CD4-positive, alpha-beta memory T cell (primary cell): Measurements from ENCODE around the gene LHX1. TPM values are rescaled to one million over a fixed set of nuclear protein-coding genes. Genes with fewer than 3 reads are reported as not detected.

ENCODE experiments used
- CTCF ChIA-PET: fragments of 350-600 bp; sonication (Branson Sonifier 250); formaldehyde crosslinking; loops from one replicate; lab custom pipeline; 2021; ENCODE audit warnings: inconsistent platforms; ENCODE audit not compliant: partially characterized antibody; lab: Charles Lee
- POLR2A ChIA-PET: fragments of 350-600 bp; sonication (Branson Sonifier 250); formaldehyde crosslinking; loops from one replicate; lab custom pipeline; 2021; ENCODE audit not compliant: partially characterized antibody; lab: Charles Lee
- DNase-seq, 5 donors: peaks; one replicate each; pipeline versions ENCODE4 v3.0.0 to v3.0.0-alpha.2; 2020 to 2022; ENCODE audit warnings: mixed read lengths in 1 of 5
- H3K27ac ChIP-seq: one replicate; pipeline ENCODE4 v1.7.0; 2013; ENCODE audit warnings: low read depth, low read length
- H3K27me3 ChIP-seq: 2 replicates; pipeline ENCODE4 v1.7.0; 2013; ENCODE audit warnings: mild to moderate bottlenecking, low read length, moderate library complexity; ENCODE audit not compliant: insufficient read depth
- H3K36me3 ChIP-seq: 2 replicates; pipeline ENCODE4 v1.7.0; 2013; ENCODE audit warnings: mild to moderate bottlenecking, low read length, moderate library complexity; ENCODE audit not compliant: insufficient read depth
- H3K4me1 ChIP-seq: 2 replicates; pipeline ENCODE4 v1.7.0; 2013; ENCODE audit warnings: mild to moderate bottlenecking, low read length, moderate library complexity; ENCODE audit not compliant: insufficient read depth
- H3K4me3 ChIP-seq, 2 donors: one replicate each; pipeline ENCODE4 v1.7.0; 2013; ENCODE audit warnings: low read length in 2 of 2, mild to moderate bottlenecking in 1 of 2
- H3K9me3 ChIP-seq, 2 donors: one replicate each; pipeline ENCODE4 v1.7.0; 2013; ENCODE audit warnings: low read length in 2 of 2, control low read depth in 1 of 2; ENCODE audit not compliant: control insufficient read depth in 1 of 2
- H3K27ac Mint-ChIP-seq, 7 donors: one replicate each; pipeline ENCODE4 v1.8.0; 2020 to 2021; ENCODE audit warnings: mixed read lengths in 7 of 7, mild to moderate bottlenecking in 6 of 7, inconsistent platforms in 3 of 7, moderate library complexity in 3 of 7
- H3K27me3 Mint-ChIP-seq, 2 donors: one replicate each; pipeline ENCODE4 v1.8.0; 2020 to 2021; ENCODE audit warnings: mixed read lengths in 2 of 2
- H3K36me3 Mint-ChIP-seq, 2 donors: one replicate each; pipeline ENCODE4 v1.8.0; 2020 to 2021; ENCODE audit warnings: mixed read lengths in 2 of 2, inconsistent platforms in 1 of 2, mild to moderate bottlenecking in 1 of 2
- H3K4me1 Mint-ChIP-seq, 4 donors: one replicate each; pipeline ENCODE4 v1.8.0; 2020 to 2021; ENCODE audit warnings: mixed read lengths in 4 of 4, mild to moderate bottlenecking in 1 of 4
- H3K4me3 Mint-ChIP-seq, 8 donors: one replicate each; pipeline ENCODE4 v1.8.0; 2020 to 2021; ENCODE audit warnings: mixed read lengths in 8 of 8, mild to moderate bottlenecking in 7 of 8, moderate library complexity in 6 of 8, inconsistent platforms in 3 of 8
- H3K9me3 Mint-ChIP-seq, 8 donors: one replicate each; pipeline ENCODE4 v1.8.0; 2020 to 2021; ENCODE audit warnings: mixed read lengths in 8 of 8, mild to moderate bottlenecking in 5 of 8, inconsistent platforms in 3 of 8, moderate library complexity in 1 of 8
- intact Hi-C: fragments of 100-400 bp; cut with micrococcal nuclease; formaldehyde crosslinking; loops from one replicate; pipeline ENCODE4 v1.15.1; 2023
- polyA plus RNA-seq, 2 donors: library from polyadenylated mRNA; unstranded; fragments of 300-500 nt; fragmentation: Illumina TruSeq; gene quantifications; one replicate each; pipeline ENCODE4 v1.2.3, GENCODE V29; 2021
- total RNA-seq, 2 experiments: library from RNA; stranded (reverse); gene quantifications; one replicate each; pipeline ENCODE4 v1.2.3, GENCODE V29; 2021

The LHX1 gene
- total and polyA plus RNA-seq, 4 experiments from 2014 or later = not detected

- Mint-ChIP-seq H3K27me3 (peaks cover 35 to 44% of the 10 kb centered on the region in 2 donors), H3K36me3 (no peaks in the 10 kb centered on the region), H3K4me1 (peaks cover 5 to 10% (median 8%) of the 10 kb centered on the region in 4 donors), H3K9me3 (peaks cover 0 to 3% (median 0%) of the 10 kb centered on the region in 8 donors), H3K27ac (no peak overlapping the region), H3K4me3 (no peak overlapping the region)
- POLR2A ChIA-PET = interaction anchor here (1.7 kb wide), 1 partner anchor 25 kb away, joined by 3 read pairs; the partner anchor contains the start of gene AATF
- Histone ChIP-seq H3K4me1 (peaks cover 9% of the 10 kb centered on the region), H3K4me3 (no peak overlapping the region), H3K36me3 (no peaks in the 10 kb centered on the region), H3K9me3 (no peaks in the 10 kb centered on the region), H3K27me3 (peaks cover 4% of the 10 kb centered on the region), H3K27ac (no peak overlapping the region)
- CTCF ChIA-PET = no interaction called here
- no peak for DNase-seq
- intact Hi-C loops = no loop called here
Measured at GRCh38 chr17:36923814-36924221, 13.5 kb upstream of the LHX1 start.

GRCh38 chr17:36926226-36926625 is 11.0 kb upstream of the LHX1 start:
- Histone ChIP-seq H3K9me3 (no peaks in the 10 kb centered on the region), H3K36me3 (no peaks in the 10 kb centered on the region), H3K4me1 (peaks cover 9% of the 10 kb centered on the region), H3K27ac (no peak overlapping the region), H3K27me3 (peaks cover 25% of the 10 kb centered on the region), H3K4me3 (no peak overlapping the region)
- no peak for DNase-seq
- intact Hi-C loops = no loop called here
- peaks cover 5 to 13% (median 9%) of the 10 kb centered on the region in 4 donors for H3K4me1 Mint-ChIP-seq
- CTCF ChIA-PET = no interaction called here
- H3K36me3 Mint-ChIP-seq = no peaks in the 10 kb centered on the region
- H3K9me3 Mint-ChIP-seq = peaks cover 0 to 4% (median 0%) of the 10 kb centered on the region in 8 donors
- H3K4me3 Mint-ChIP-seq = no peak overlapping the region
- POLR2A ChIA-PET = no interaction called here
- H3K27ac Mint-ChIP-seq = no peak overlapping the region
- H3K27me3 Mint-ChIP-seq = peaks cover 42 to 56% of the 10 kb centered on the region in 2 donors

- CTCF ChIA-PET = no interaction called here
- Mint-ChIP-seq H3K27me3 (peaks cover 47 to 56% of the 10 kb centered on the region in 2 donors), H3K9me3 (peaks cover 0 to 4% (median 0%) of the 10 kb centered on the region in 8 donors), H3K27ac (no peak overlapping the region), H3K4me3 (no peak overlapping the region), H3K4me1 (peaks cover 5 to 17% (median 12%) of the 10 kb centered on the region in 4 donors), H3K36me3 (no peaks in the 10 kb centered on the region)
- Histone ChIP-seq H3K27me3 (peaks cover 30% of the 10 kb centered on the region), H3K4me3 (no peak overlapping the region), H3K4me1 (peaks cover 10% of the 10 kb centered on the region), H3K36me3 (no peaks in the 10 kb centered on the region), H3K27ac (no peak overlapping the region), H3K9me3 (no peaks in the 10 kb centered on the region)
- DNase-seq = no peak
- intact Hi-C loops = no loop called here
- POLR2A ChIA-PET = no interaction called here
Measured at GRCh38 chr17:36926701-36927100, 10.6 kb upstream of the LHX1 start.

- Histone ChIP-seq H3K36me3 (no peaks in the 10 kb centered on the region), H3K4me3 (no peak overlapping the region), H3K9me3 (no peaks in the 10 kb centered on the region), H3K27me3 (peaks cover 47% of the 10 kb centered on the region), H3K27ac (no peak overlapping the region), H3K4me1 (peaks cover 28% of the 10 kb centered on the region)
- DNase-seq = no peak
- intact Hi-C loops = no loop called here
- ChIA-PET POLR2A (interaction anchor here (1.2 kb wide), 1 partner anchor 9 kb away, joined by 5 read pairs; the partner anchor contains the start of gene LHX1), CTCF (no interaction called here)
- peaks cover 0 to 5% (median 0%) of the 10 kb centered on the region in 8 donors for H3K9me3 Mint-ChIP-seq
- peaks cover 55 to 71% of the 10 kb centered on the region in 2 donors for H3K27me3 Mint-ChIP-seq
- H3K4me1 Mint-ChIP-seq = peaks cover 20 to 37% (median 29%) of the 10 kb centered on the region in 4 donors
- no peaks in the 10 kb centered on the region for H3K36me3 Mint-ChIP-seq
- H3K27ac Mint-ChIP-seq = no peak overlapping the region
- peak overlapping the region in 3 of 8 donors; percentile 28 to 76 (median 41) for H3K4me3 Mint-ChIP-seq
Measured at GRCh38 chr17:36928471-36929345, 8.6 kb upstream of the LHX1 start.

GRCh38 chr17:36929851-36930582 is 7.3 kb upstream of the LHX1 start:
- intact Hi-C loops = no loop called here
- POLR2A ChIA-PET = no interaction called here
- Histone ChIP-seq H3K4me3 (no peak overlapping the region), H3K9me3 (no peaks in the 10 kb centered on the region), H3K36me3 (no peaks in the 10 kb centered on the region), H3K27me3 (peaks cover 59% of the 10 kb centered on the region), H3K4me1 (peaks cover 41% of the 10 kb centered on the region), H3K27ac (no peak overlapping the region)
- CTCF ChIA-PET = no interaction called here
- H3K27ac Mint-ChIP-seq = no peak overlapping the region
- H3K27me3 Mint-ChIP-seq = peaks cover 64 to 77% of the 10 kb centered on the region in 2 donors
- no peak for DNase-seq
- H3K4me1 Mint-ChIP-seq = peaks cover 24 to 48% (median 36%) of the 10 kb centered on the region in 4 donors
- no peak overlapping the region for H3K4me3 Mint-ChIP-seq
- H3K9me3 Mint-ChIP-seq = peaks cover 0 to 5% (median 0%) of the 10 kb centered on the region in 8 donors
- no peaks in the 10 kb centered on the region for H3K36me3 Mint-ChIP-seq

GRCh38 chr17:36930583-36930900 is 6.7 kb upstream of the LHX1 start:
- no peaks in the 10 kb centered on the region for H3K9me3 ChIP-seq
- Mint-ChIP-seq H3K4me3 (no peak overlapping the region), H3K9me3 (peaks cover 0 to 7% (median 0%) of the 10 kb centered on the region in 8 donors), H3K4me1 (peaks cover 29 to 53% (median 41%) of the 10 kb centered on the region in 4 donors), H3K27me3 (peaks cover 68 to 81% of the 10 kb centered on the region in 2 donors), H3K36me3 (no peaks in the 10 kb centered on the region), H3K27ac (no peak overlapping the region)
- ChIA-PET CTCF (no interaction called here), POLR2A (no interaction called here)
- intact Hi-C loops = no loop called here
- peaks cover 64% of the 10 kb centered on the region for H3K27me3 ChIP-seq
- peaks cover 47% of the 10 kb centered on the region for H3K4me1 ChIP-seq
- H3K4me3 ChIP-seq = no peak overlapping the region
- no peak for DNase-seq
- no peaks in the 10 kb centered on the region for H3K36me3 ChIP-seq
- no peak overlapping the region for H3K27ac ChIP-seq

GRCh38 chr17:36931096-36931696 is 6.1 kb upstream of the LHX1 start:
- intact Hi-C loops = no loop called here
- ChIA-PET CTCF (no interaction called here), POLR2A (no interaction called here)
- H3K27ac ChIP-seq = no peak overlapping the region
- no peak overlapping the region for H3K4me3 ChIP-seq
- DNase-seq = no peak
- H3K36me3 Mint-ChIP-seq = no peaks in the 10 kb centered on the region
- H3K4me1 ChIP-seq = peaks cover 53% of the 10 kb centered on the region
- peaks cover 71% of the 10 kb centered on the region for H3K27me3 ChIP-seq
- H3K9me3 Mint-ChIP-seq = peaks cover 0 to 7% (median 0%) of the 10 kb centered on the region in 8 donors
- H3K4me1 Mint-ChIP-seq = peaks cover 32 to 60% (median 47%) of the 10 kb centered on the region in 4 donors
- no peaks in the 10 kb centered on the region for H3K9me3 ChIP-seq
- peak overlapping the region in 2 of 7 donors; percentile 62 to 74 for H3K27ac Mint-ChIP-seq
- no peaks in the 10 kb centered on the region for H3K36me3 ChIP-seq
- peaks cover 73 to 84% of the 10 kb centered on the region in 2 donors for H3K27me3 Mint-ChIP-seq
- H3K4me3 Mint-ChIP-seq = peak overlapping the region in 2 of 8 donors; percentile 41 to 74
